Kidney (tissue), 14 donors: Measurements from ENCODE around the gene SYT11. TPM values are rescaled to one million over a fixed set of nuclear protein-coding genes. Genes with fewer than 3 reads are reported as not detected.

Source experiments
- DNase-seq, 5 donors: peaks; one replicate each; pipeline ENCODE4 v3.0.0-alpha.2; 2013 to 2020
- FAIRE-seq: peaks from 2 replicates; lab custom pipeline; 2012; peaks lifted over from hg19 to GRCh38; lab: Jason Lieb, UNC
- H3K27ac ChIP-seq, 2 donors: one replicate each; pipeline ENCODE4 v1.7.0; 2013; ENCODE audit warnings: low read depth in 2 of 2, low read length in 2 of 2, inconsistent platforms in 1 of 2
- H3K27me3 ChIP-seq: one replicate; pipeline ENCODE4 v1.7.1; 2013; ENCODE audit warnings: low read length, inconsistent platforms; ENCODE audit not compliant: control insufficient read depth, insufficient read depth
- H3K36me3 ChIP-seq, 3 donors: one replicate each; pipeline versions ENCODE4 v1.7.0 to v1.7.1; 2013; ENCODE audit warnings: low read length in 3 of 3, control low read depth in 1 of 3, inconsistent platforms in 1 of 3; ENCODE audit not compliant: insufficient read depth in 3 of 3, control insufficient read depth in 2 of 3
- H3K4me1 ChIP-seq, 3 donors: one replicate each; pipeline versions ENCODE4 v1.7.0 to v1.7.1; 2013; ENCODE audit warnings: low read length in 3 of 3, inconsistent platforms in 1 of 3, low read depth in 1 of 3; ENCODE audit not compliant: control insufficient read depth in 2 of 3, insufficient read depth in 2 of 3
- H3K4me3 ChIP-seq, 3 donors: one replicate each; pipeline versions ENCODE4 v1.7.0 to v1.8.1; 2013; ENCODE audit warnings: low read length in 3 of 3, control low read depth in 1 of 3, inconsistent platforms in 1 of 3
- H3K9ac ChIP-seq, 3 donors: one replicate each; pipeline versions ENCODE4 v1.7.0 to v1.7.1; 2013; ENCODE audit warnings: low read length in 3 of 3, control low read depth in 1 of 3, inconsistent platforms in 1 of 3
- H3K9me3 ChIP-seq, 3 donors: one replicate each; pipeline versions ENCODE4 v1.7.0 to v1.7.1; 2013; ENCODE audit warnings: low read length in 3 of 3, control low read depth in 1 of 3, inconsistent platforms in 1 of 3; ENCODE audit not compliant: control insufficient read depth in 2 of 3, insufficient read depth in 1 of 3
- CTCF ChIP-seq: IDR thresholded peaks from 3 replicates; pipeline ENCODE4 v1.5.1; 2012; ENCODE audit warnings: mild to moderate bottlenecking, moderate library complexity, borderline replicate concordance; ENCODE audit not compliant: insufficient read depth; ENCODE audit errors: extremely low read depth
- intact Hi-C: fragments of 100-400 bp; cut with DNase I; formaldehyde crosslinking; loops from one replicate; pipeline ENCODE4 v1.11.1; 2022
- polyA plus RNA-seq: library from polyadenylated mRNA; stranded (reverse); fragments of 350-450 nt; fragmentation: Illumina TruSeq; extraction: RNeasy Lipid Tissue Mini Kit (QIAGEN cat#74804); gene quantifications from one replicate; pipeline ENCODE4 v1.2.3, GENCODE V29; 2014; ENCODE audit warnings: low read depth, low replicate concordance; ENCODE audit not compliant: insufficient read depth
- total RNA-seq: library from RNA; stranded (reverse); fragmentation: NEBNext Ultra II Directional; extraction: Animal tissue kit (Norgen Biotek cat#: 25700); gene quantifications from one replicate; pipeline ENCODE4 v1.2.1, GENCODE V29; 2021
- donor health status: control.
- donor health status: control.
- donor health status: control.
- donor health status: control.
- donor health status: control.
- donor health status: DM: yes; HTN: yes; CAD: no.
- donor health status: Normal renal cell carcinoma (clear cell type).

The SYT11 gene
- total and polyA plus RNA-seq, 2 donors from 2014 or later, result 8.4 to 16.8 TPM

- no peak for TF ChIP-seq CTCF
- Histone ChIP-seq H3K27ac (no peak overlapping the region), H3K9me3 (no peaks in the 10 kb centered on the region), H3K27me3 (no peaks in the 10 kb centered on the region), H3K4me1 (peaks cover 0 to 2% (median 0%) of the 10 kb centered on the region in 3 donors), H3K9ac (no peak overlapping the region), H3K4me3 (no peak overlapping the region), H3K36me3 (peaks cover 3 to 39% (median 24%) of the 10 kb centered on the region in 3 donors)
- no peak for FAIRE-seq
- no peak for DNase-seq
- intact Hi-C loops, result no loop called here
Measured at GRCh38 chr1:155898888-155899287, 39.5 kb downstream of the SYT11 start.

GRCh38 chr1:155899683-155900082 is 40.3 kb downstream of the SYT11 start:
- no peak for FAIRE-seq
- no peak for TF ChIP-seq CTCF
- Histone ChIP-seq H3K27ac (no peak overlapping the region), H3K27me3 (no peaks in the 10 kb centered on the region), H3K9me3 (no peaks in the 10 kb centered on the region), H3K36me3 (peaks cover 3 to 47% (median 32%) of the 10 kb centered on the region in 3 donors), H3K4me3 (no peak overlapping the region), H3K9ac (no peak overlapping the region), H3K4me1 (no peaks in the 10 kb centered on the region)
- no peak for DNase-seq
- intact Hi-C loops, result no loop called here

- Histone ChIP-seq H3K27me3 (no peaks in the 10 kb centered on the region), H3K27ac (no peak overlapping the region), H3K36me3 (peaks cover 3 to 52% (median 36%) of the 10 kb centered on the region in 3 donors), H3K4me1 (no peaks in the 10 kb centered on the region), H3K4me3 (no peak overlapping the region), H3K9me3 (no peaks in the 10 kb centered on the region), H3K9ac (no peak overlapping the region)
- DNase-seq (no peak), FAIRE-seq (no peak)
- no peak for TF ChIP-seq CTCF
- intact Hi-C loops, result no loop called here
Measured at GRCh38 chr1:155900161-155900560, 40.8 kb downstream of the SYT11 start.

GRCh38 chr1:155904261-155904660 is 44.9 kb downstream of the SYT11 start:
- intact Hi-C loops, result no loop called here
- H3K27me3 ChIP-seq, result no peaks in the 10 kb centered on the region
- no peak for TF ChIP-seq CTCF
- no peak overlapping the region for H3K9ac ChIP-seq
- no peak overlapping the region for H3K4me3 ChIP-seq
- no peaks in the 10 kb centered on the region for H3K9me3 ChIP-seq
- H3K36me3 ChIP-seq, result peaks cover 0 to 40% (median 34%) of the 10 kb centered on the region in 3 donors
- FAIRE-seq, result no peak
- no peaks in the 10 kb centered on the region for H3K4me1 ChIP-seq
- H3K27ac ChIP-seq, result no peak overlapping the region
- no peak for DNase-seq
